H9 (cell line): Measurements from ENCODE around the gene TMEM178B. TPM values are rescaled to one million over a fixed set of nuclear protein-coding genes. Genes with fewer than 3 reads are reported as not detected.

Experiments used
- DNase-seq: peaks from one replicate; pipeline ENCODE4 v3.0.0-alpha.2; 2017
- H2AFZ ChIP-seq: one replicate; pipeline ENCODE4 v1.6.1; 2013; ENCODE audit warnings: mild to moderate bottlenecking, low read length, control low read depth, moderate library complexity
- H2AK5ac ChIP-seq: 2 replicates; pipeline ENCODE4 v1.6.1; 2013; ENCODE audit warnings: low read length, control low read depth, mixed read lengths; ENCODE audit not compliant: insufficient read length
- H2BK120ac ChIP-seq: one replicate; pipeline ENCODE4 v1.6.1; 2013; ENCODE audit warnings: low read depth, mild to moderate bottlenecking, low read length, control low read depth, inconsistent platforms; ENCODE audit not compliant: poor library complexity, severe bottlenecking
- H2BK12ac ChIP-seq: 2 replicates; pipeline ENCODE4 v1.6.1; 2013; ENCODE audit warnings: low read length, control low read depth, mixed read lengths, low read depth; ENCODE audit not compliant: insufficient read length
- H2BK15ac ChIP-seq: 2 replicates; pipeline ENCODE4 v1.6.1; 2013; ENCODE audit warnings: low read depth, low read length, control low read depth
- H2BK20ac ChIP-seq: one replicate; pipeline ENCODE4 v1.6.1; 2013; ENCODE audit warnings: low read depth, mild to moderate bottlenecking, low read length, control low read depth, inconsistent platforms; ENCODE audit not compliant: poor library complexity, severe bottlenecking
- H2BK5ac ChIP-seq: 2 replicates; pipeline ENCODE4 v1.6.1; 2013; ENCODE audit warnings: low read length, control low read depth, mixed read lengths; ENCODE audit not compliant: insufficient read length
- H3K14ac ChIP-seq: 2 replicates; pipeline ENCODE4 v1.6.1; 2013; ENCODE audit warnings: low read length, control low read depth; ENCODE audit not compliant: insufficient read depth
- H3K18ac ChIP-seq: 2 replicates; pipeline ENCODE4 v1.6.1; 2013; ENCODE audit warnings: low read depth, mild to moderate bottlenecking, mixed read lengths, low read length, control low read depth; ENCODE audit not compliant: insufficient read length
- H3K23ac ChIP-seq: 2 replicates; pipeline ENCODE4 v1.6.1; 2013; ENCODE audit warnings: low read length, control low read depth, mixed read lengths, low read depth; ENCODE audit not compliant: insufficient read length
- H3K23me2 ChIP-seq: 2 replicates; pipeline ENCODE4 v1.6.1; 2013; ENCODE audit warnings: low read depth, mild to moderate bottlenecking, mixed read lengths, low read length, control low read depth; ENCODE audit not compliant: insufficient read length, poor library complexity, severe bottlenecking
- H3K27ac ChIP-seq: 2 replicates; pipeline ENCODE4 v1.5.1; 2013; ENCODE audit warnings: low read length, control low read depth, mixed read lengths, low read depth; ENCODE audit not compliant: insufficient read length
- H3K27me3 ChIP-seq: 2 replicates; pipeline ENCODE4 v1.6.1; 2013; ENCODE audit warnings: low read length, control low read depth, inconsistent platforms; ENCODE audit not compliant: insufficient read depth
- H3K4ac ChIP-seq: 2 replicates; pipeline ENCODE4 v1.6.1; 2013; ENCODE audit warnings: low read depth, mild to moderate bottlenecking, control low read depth, inconsistent platforms, low read length, moderate library complexity
- H3K4me1 ChIP-seq: 2 replicates; pipeline ENCODE4 v1.6.1; 2013; ENCODE audit warnings: low read length, control low read depth, inconsistent platforms; ENCODE audit not compliant: insufficient read depth
- H3K4me2 ChIP-seq: 2 replicates; pipeline ENCODE4 v1.6.1; 2013; ENCODE audit warnings: low read length, control low read depth, mixed read lengths; ENCODE audit not compliant: insufficient read length, insufficient read depth
- H3K56ac ChIP-seq: 2 replicates; pipeline ENCODE4 v1.6.1; 2013; ENCODE audit warnings: low read depth, mild to moderate bottlenecking, mixed read lengths, low read length, control low read depth; ENCODE audit not compliant: insufficient read length
- H3K79me1 ChIP-seq: 2 replicates; pipeline ENCODE4 v1.6.1; 2013; ENCODE audit warnings: low read depth, mild to moderate bottlenecking, moderate library complexity, low read length, control low read depth, inconsistent platforms; ENCODE audit not compliant: insufficient read depth, poor library complexity, severe bottlenecking
- H3K79me2 ChIP-seq: 2 replicates; pipeline ENCODE4 v1.6.1; 2013; ENCODE audit warnings: low read length, control low read depth, inconsistent platforms; ENCODE audit not compliant: insufficient read depth
- H3K9ac ChIP-seq: 2 replicates; pipeline ENCODE4 v1.6.1; 2013; ENCODE audit warnings: low read length, control low read depth, mixed read lengths; ENCODE audit not compliant: insufficient read length; ENCODE audit errors: extremely low read depth
- H3K9me3 ChIP-seq: one replicate; pipeline ENCODE4 v1.6.1; 2013; ENCODE audit warnings: low read depth, low read length, inconsistent platforms; ENCODE audit not compliant: control insufficient read depth
- H3T11ph ChIP-seq: one replicate; pipeline ENCODE4 v1.6.1; 2013; ENCODE audit warnings: mild to moderate bottlenecking, low read length, control low read depth, inconsistent platforms
- H4K20me1 ChIP-seq: one replicate; pipeline ENCODE4 v1.6.1; 2013; ENCODE audit not compliant: control insufficient read depth, insufficient read length, insufficient read depth
- H4K5ac ChIP-seq: 2 replicates; pipeline ENCODE4 v1.6.1; 2013; ENCODE audit warnings: low read depth, mild to moderate bottlenecking, mixed read lengths, low read length, control low read depth; ENCODE audit not compliant: insufficient read length
- H4K8ac ChIP-seq: replicated peaks from 2 replicates; pipeline ENCODE4 v1.6.1; 2013; ENCODE audit warnings: low read length, control low read depth, mixed read lengths, low read depth; ENCODE audit not compliant: insufficient read length
- H4K91ac ChIP-seq: 2 replicates; pipeline ENCODE4 v1.6.1; 2013; ENCODE audit warnings: low read depth, mild to moderate bottlenecking, moderate library complexity, mixed read lengths, low read length, control low read depth; ENCODE audit not compliant: insufficient read length
- H3K27ac Mint-ChIP-seq, 3 experiments: 2 replicates in 2 of 3; 3 replicates in 1 of 3; pipeline ENCODE4 v1.8.0; 2020 to 2021; ENCODE audit warnings: mixed read lengths in 3 of 3, mild to moderate bottlenecking in 1 of 3, moderate library complexity in 1 of 3
- H3K27me3 Mint-ChIP-seq: 2 replicates; pipeline ENCODE4 v1.8.0; 2021; ENCODE audit warnings: low read depth, mild to moderate bottlenecking, moderate library complexity, mixed read lengths
- H3K36me3 Mint-ChIP-seq, 3 experiments: 2 replicates in 2 of 3; 3 replicates in 1 of 3; pipeline ENCODE4 v1.8.0; 2020 to 2021; ENCODE audit warnings: low read depth in 3 of 3, mixed read lengths in 3 of 3; ENCODE audit not compliant: insufficient read depth in 1 of 3
- H3K4me1 Mint-ChIP-seq, 2 experiments: 2 replicates each; pipeline ENCODE4 v1.8.0; 2020; ENCODE audit warnings: mixed read lengths in 2 of 2
- H3K4me3 Mint-ChIP-seq, 2 experiments: 2 replicates in 1 of 2; 3 replicates in 1 of 2; pipeline ENCODE4 v1.8.0; 2020 to 2021; ENCODE audit warnings: mild to moderate bottlenecking in 2 of 2, mixed read lengths in 2 of 2, moderate library complexity in 1 of 2
- H3K9me3 Mint-ChIP-seq, 2 experiments: 2 replicates in 1 of 2; 3 replicates in 1 of 2; pipeline ENCODE4 v1.8.0; 2020; ENCODE audit warnings: mild to moderate bottlenecking in 2 of 2, mixed read lengths in 2 of 2, moderate library complexity in 1 of 2
- WGBS: extraction: QIAGEN DNeasy Blood & Tissue Kit; methylation state at CpG from one replicate; pipeline ENCODE4 v1.1.7; 2013; ENCODE audit warnings: missing lambda C conversion rate, low lambda C conversion rate, mixed read lengths; ENCODE audit not compliant: insufficient read length; ENCODE audit errors: extremely low coverage; 5-methylcytosine and 5-hydroxymethylcytosine counted together
- total RNA-seq: library from RNA; stranded (reverse); gene quantifications from 2 replicates; pipeline ENCODE4 v1.2.1, GENCODE V29; 2021
- TF ChIP-seq, protein P1 (sequence below): fragments of 200-600 bp; sonication (generic); conservative IDR thresholded peaks from 3 replicates; pipeline ENCODE4 v1.8.0; 2021; ENCODE audit warnings: antibody characterized with exemption, mild to moderate bottlenecking

Gene TMEM178B
- total RNA-seq, 1 experiment from 2014 or later, result 11.3 TPM

DNA sequence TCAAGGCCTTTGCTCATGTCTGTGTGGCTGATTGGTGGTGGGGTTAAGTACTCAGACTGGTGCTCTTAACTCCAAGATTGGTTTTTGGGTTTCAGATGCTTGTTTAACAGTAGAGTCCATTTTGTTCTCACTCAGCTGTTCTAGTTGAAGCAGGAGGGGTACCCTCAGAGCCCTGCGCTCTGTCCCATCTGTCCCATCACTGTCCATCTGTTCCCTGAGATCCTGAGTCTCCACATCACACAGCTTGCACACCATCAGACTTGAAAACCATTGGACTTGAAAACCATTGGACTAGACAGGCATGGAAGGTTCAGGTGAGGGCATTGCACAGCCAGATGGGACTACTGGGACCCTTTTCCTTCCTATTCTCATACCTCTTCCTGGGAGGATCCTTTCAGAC, 39.3 kb downstream of the TMEM178B start:
- Mint-ChIP-seq H3K27ac (peak overlapping the region in 1 of 3 experiments; percentile 11; a peak in 1 of 7 replicates), H3K9me3 (peaks cover 3 to 6% of the 10 kb centered on the region in 2 experiments; a peak in 3 of 5 replicates), H3K4me3 (no peak overlapping the region), H3K27me3 (no peaks in the 10 kb centered on the region), H3K4me1 (peaks cover under 1% of the 10 kb centered on the region in 2 experiments; a peak in 2 of 4 replicates), H3K36me3 (peaks cover 2 to 3% (median 3%) of the 10 kb centered on the region in 3 experiments; a peak in 3 of 7 replicates)
- H3K27me3 ChIP-seq, result no peaks in the 10 kb centered on the region
- WGBS, result no CpG with 5 or more reads among the region's 1 CpG
- no peak for DNase-seq
- H2BK120ac ChIP-seq, result no peak overlapping the region
- no peak overlapping the region for H2BK15ac ChIP-seq
- H3K9ac ChIP-seq, result no peak overlapping the region
- no peaks in the 10 kb centered on the region; the same call in 1 of the 2 replicates for H3K79me2 ChIP-seq
- H4K91ac ChIP-seq, result no peak overlapping the region
- H3K4ac ChIP-seq, result no peak overlapping the region
- no peak overlapping the region for H3K14ac ChIP-seq
- H3K4me1 ChIP-seq, result no peaks in the 10 kb centered on the region
- H2AFZ ChIP-seq, result no peak overlapping the region
- H4K8ac ChIP-seq, result no peak overlapping the region
- no peak overlapping the region for H3K27ac ChIP-seq
- TF ChIP-seq, protein P1, sequence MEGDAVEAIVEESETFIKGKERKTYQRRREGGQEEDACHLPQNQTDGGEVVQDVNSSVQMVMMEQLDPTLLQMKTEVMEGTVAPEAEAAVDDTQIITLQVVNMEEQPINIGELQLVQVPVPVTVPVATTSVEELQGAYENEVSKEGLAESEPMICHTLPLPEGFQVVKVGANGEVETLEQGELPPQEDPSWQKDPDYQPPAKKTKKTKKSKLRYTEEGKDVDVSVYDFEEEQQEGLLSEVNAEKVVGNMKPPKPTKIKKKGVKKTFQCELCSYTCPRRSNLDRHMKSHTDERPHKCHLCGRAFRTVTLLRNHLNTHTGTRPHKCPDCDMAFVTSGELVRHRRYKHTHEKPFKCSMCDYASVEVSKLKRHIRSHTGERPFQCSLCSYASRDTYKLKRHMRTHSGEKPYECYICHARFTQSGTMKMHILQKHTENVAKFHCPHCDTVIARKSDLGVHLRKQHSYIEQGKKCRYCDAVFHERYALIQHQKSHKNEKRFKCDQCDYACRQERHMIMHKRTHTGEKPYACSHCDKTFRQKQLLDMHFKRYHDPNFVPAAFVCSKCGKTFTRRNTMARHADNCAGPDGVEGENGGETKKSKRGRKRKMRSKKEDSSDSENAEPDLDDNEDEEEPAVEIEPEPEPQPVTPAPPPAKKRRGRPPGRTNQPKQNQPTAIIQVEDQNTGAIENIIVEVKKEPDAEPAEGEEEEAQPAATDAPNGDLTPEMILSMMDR, result no peak
- H3K9me3 ChIP-seq, result no peaks in the 10 kb centered on the region
- no peak overlapping the region for H3K4me2 ChIP-seq
- H2BK12ac ChIP-seq, result no peak overlapping the region
- H3K79me1 ChIP-seq, result no peaks in the 10 kb centered on the region
- H3T11ph ChIP-seq, result no peak overlapping the region
- H3K23ac ChIP-seq, result no peak overlapping the region
- H2BK20ac ChIP-seq, result no peak overlapping the region
- no peaks in the 10 kb centered on the region for H4K20me1 ChIP-seq
- no peaks in the 10 kb centered on the region for H3K23me2 ChIP-seq
- H2AK5ac ChIP-seq, result no peak overlapping the region
- no peak overlapping the region for H2BK5ac ChIP-seq
- no peak overlapping the region for H3K18ac ChIP-seq
- H4K5ac ChIP-seq, result no peak overlapping the region
- H3K56ac ChIP-seq, result no peak overlapping the region
